ENCODE data around the gene LRWD1.

GRCh38 chr7:102416406-102416805 is 48.4 kb upstream of the LRWD1 start:
- TF ChIP-seq POLR2A (IDR thresholded peaks at IDR 0.05; ENCODE audit: low read length) (no peak), GATA1 (IDR thresholded peaks at IDR 0.05; ENCODE audit: low read depth, low read length) (no peak)

All from erythroblast (primary cell).